HG03175 (cell line): ENCODE results near the gene ARHGDIG.
"Not testable (repeated sequence)": the region's sequence is repeated elsewhere in the genome, so short reads cannot be mapped to it uniquely, and the experiment has no call there.

Experiments used
- ATAC-seq: cut with Tn5 transposase; IDR thresholded peaks from one replicate; pipeline ENCODE4 v1.9.1; 2021; ENCODE audit warnings: mild to moderate bottlenecking, moderate library complexity; ENCODE audit not compliant: unreplicated experiment

ARHGDIG gene

DNA sequence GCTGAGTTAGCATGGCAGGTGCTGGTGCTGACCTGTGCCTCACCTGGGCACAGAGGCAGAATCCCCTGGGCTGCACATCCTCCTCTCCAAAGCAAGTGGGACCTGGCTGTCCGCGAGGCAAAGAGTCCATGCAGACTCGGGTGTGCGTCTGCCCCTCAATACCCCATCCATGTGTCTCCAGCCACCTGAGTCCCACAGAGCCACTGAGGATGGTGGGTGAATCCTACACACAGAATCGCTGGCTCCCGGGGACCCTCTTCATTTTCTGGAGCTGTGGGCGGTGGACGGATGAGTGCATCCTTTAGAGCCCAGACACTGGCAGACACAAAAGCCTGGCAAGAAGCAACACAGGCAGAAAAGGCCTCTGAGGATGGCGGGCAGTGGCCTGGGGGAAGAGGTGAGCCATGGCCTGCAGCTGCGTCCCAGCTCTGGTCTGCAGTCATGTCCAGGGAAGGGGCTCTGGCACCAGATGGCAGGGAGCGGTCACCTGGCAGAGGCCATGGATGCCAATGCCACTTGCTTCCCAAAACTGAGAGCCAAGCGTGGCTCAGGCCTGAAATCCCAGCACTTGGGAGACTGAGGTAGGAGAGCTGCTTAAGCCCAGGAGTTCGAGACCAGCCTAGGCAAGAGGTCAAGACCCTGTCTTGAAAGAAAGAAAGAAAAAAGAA lies 42.2 kb downstream of the ARHGDIG start:
- no peak for ATAC-seq

DNA sequence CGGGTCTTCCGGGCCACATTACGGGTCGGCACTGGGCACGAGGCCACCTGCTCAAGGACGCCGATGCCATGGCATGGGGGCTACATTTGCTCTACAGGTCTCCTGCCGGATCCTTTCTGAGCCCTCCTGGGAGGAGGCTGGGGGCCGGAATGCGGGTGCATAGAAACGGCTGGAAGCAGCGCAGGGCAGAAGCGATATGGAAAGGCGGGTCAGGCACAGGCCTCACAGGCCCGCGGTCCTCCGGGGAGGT lies 43.7 kb downstream of the ARHGDIG start:
- no peak for ATAC-seq

GRCh38 chr16:324451-325334 lies 44.3 kb downstream of the ARHGDIG start:
- no peak for ATAC-seq

- ATAC-seq = no peak
Observed at GRCh38 chr16:325375-326145, 45.2 kb downstream of the ARHGDIG start.

DNA sequence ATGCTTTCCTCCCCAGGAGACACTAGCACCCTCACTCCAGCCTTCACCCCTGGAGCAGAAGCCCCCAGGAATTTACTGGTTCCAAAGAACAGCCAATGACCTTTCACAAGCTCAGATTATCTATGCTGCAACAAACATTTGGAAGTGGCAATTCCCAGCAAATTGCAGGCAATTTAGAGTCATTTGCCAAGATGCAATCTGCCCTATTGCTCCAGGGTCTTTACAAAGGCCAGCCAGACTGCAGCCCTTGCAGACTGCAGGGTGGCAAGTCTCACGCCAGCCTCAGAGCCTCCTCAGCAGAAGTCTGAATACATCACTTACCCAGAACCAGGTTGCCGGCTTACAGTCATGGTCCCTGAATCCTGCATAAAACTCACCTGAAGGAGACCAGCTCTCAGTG lies 50.4 kb downstream of the ARHGDIG start:
- no peak for ATAC-seq

GRCh38 chr16:331181-331814 lies 50.9 kb downstream of the ARHGDIG start:
- not testable (repeated sequence) for ATAC-seq
